Duodenal mucosa (tissue), 2 donors: Measurements from ENCODE around the gene CACNA1D.

Experiments
- H3K27ac ChIP-seq: one replicate; pipeline ENCODE4 v1.7.0; 2013; ENCODE audit warnings: low read depth, low read length
- H3K27me3 ChIP-seq, 2 donors: one replicate each; pipeline ENCODE4 v1.7.0; 2013; ENCODE audit warnings: low read length in 2 of 2, control low read depth in 1 of 2; ENCODE audit not compliant: insufficient read depth in 2 of 2, control insufficient read depth in 1 of 2
- H3K36me3 ChIP-seq, 2 donors: one replicate each; pipeline ENCODE4 v1.7.0; 2013; ENCODE audit warnings: low read length in 2 of 2, control low read depth in 1 of 2; ENCODE audit not compliant: insufficient read depth in 2 of 2, control insufficient read depth in 1 of 2
- H3K4me1 ChIP-seq, 2 donors: one replicate each; pipeline ENCODE4 v1.7.0; 2013; ENCODE audit warnings: low read length in 2 of 2, control low read depth in 1 of 2; ENCODE audit not compliant: insufficient read depth in 2 of 2, control insufficient read depth in 1 of 2
- H3K4me3 ChIP-seq, 2 donors: one replicate each; pipeline ENCODE4 v1.7.0; 2013; ENCODE audit warnings: low read length in 2 of 2, low read depth in 1 of 2
- H3K9ac ChIP-seq, 2 donors: one replicate each; pipeline ENCODE4 v1.7.0; 2013; ENCODE audit warnings: low read length in 2 of 2, low read depth in 1 of 2
- H3K9me3 ChIP-seq, 2 donors: one replicate each; pipeline ENCODE4 v1.7.0; 2013; ENCODE audit warnings: low read length in 2 of 2, control low read depth in 1 of 2; ENCODE audit not compliant: control insufficient read depth in 1 of 2

CACNA1D gene

GRCh38 chr3:53795789-53796560, 301.6 kb downstream of the CACNA1D start:
- no peaks in the 10 kb centered on the region for H3K27me3 ChIP-seq
- H3K9me3 ChIP-seq = no peaks in the 10 kb centered on the region
- no peak overlapping the region for H3K9ac ChIP-seq
- no peaks in the 10 kb centered on the region for H3K4me1 ChIP-seq
- no peak overlapping the region for H3K27ac ChIP-seq
- peaks cover 0 to 6% of the 10 kb centered on the region in 2 donors for H3K36me3 ChIP-seq
- no peak overlapping the region for H3K4me3 ChIP-seq

- Histone ChIP-seq H3K9ac (no peak overlapping the region), H3K4me3 (no peak overlapping the region), H3K4me1 (no peaks in the 10 kb centered on the region), H3K27me3 (no peaks in the 10 kb centered on the region), H3K36me3 (peaks cover 5 to 6% of the 10 kb centered on the region in 2 donors), H3K27ac (no peak overlapping the region), H3K9me3 (no peaks in the 10 kb centered on the region)
Measured at GRCh38 chr3:53798144-53798543, 303.7 kb downstream of the CACNA1D start.

GRCh38 chr3:53799338-53799865, 305.0 kb downstream of the CACNA1D start:
- H3K4me3 ChIP-seq = no peak overlapping the region
- H3K36me3 ChIP-seq = peaks cover 5 to 6% of the 10 kb centered on the region in 2 donors
- H3K27me3 ChIP-seq = no peaks in the 10 kb centered on the region
- no peaks in the 10 kb centered on the region for H3K4me1 ChIP-seq
- H3K27ac ChIP-seq = no peak overlapping the region
- H3K9ac ChIP-seq = no peak overlapping the region
- no peaks in the 10 kb centered on the region for H3K9me3 ChIP-seq

- H3K27ac ChIP-seq = no peak overlapping the region
- no peaks in the 10 kb centered on the region for H3K27me3 ChIP-seq
- no peak overlapping the region for H3K4me3 ChIP-seq
- H3K9me3 ChIP-seq = no peaks in the 10 kb centered on the region
- peaks cover 5 to 6% of the 10 kb centered on the region in 2 donors for H3K36me3 ChIP-seq
- H3K4me1 ChIP-seq = no peaks in the 10 kb centered on the region
- no peak overlapping the region for H3K9ac ChIP-seq
Measured at GRCh38 chr3:53800041-53800906, 305.9 kb downstream of the CACNA1D start.

GRCh38 chr3:53801319-53801718, 306.9 kb downstream of the CACNA1D start:
- H3K27ac ChIP-seq = no peak overlapping the region
- peaks cover 5 to 6% of the 10 kb centered on the region in 2 donors for H3K36me3 ChIP-seq
- no peak overlapping the region for H3K4me3 ChIP-seq
- H3K9ac ChIP-seq = no peak overlapping the region
- H3K4me1 ChIP-seq = no peaks in the 10 kb centered on the region
- no peaks in the 10 kb centered on the region for H3K27me3 ChIP-seq
- H3K9me3 ChIP-seq = no peaks in the 10 kb centered on the region

- Histone ChIP-seq H3K36me3 (peaks cover 5 to 6% of the 10 kb centered on the region in 2 donors), H3K4me3 (no peak overlapping the region), H3K4me1 (peaks cover 8% of the 10 kb centered on the region in 2 donors), H3K27me3 (no peaks in the 10 kb centered on the region), H3K27ac (no peak overlapping the region), H3K9me3 (no peaks in the 10 kb centered on the region), H3K9ac (no peak overlapping the region)
Measured at GRCh38 chr3:53802256-53802880, 308.0 kb downstream of the CACNA1D start.

GRCh38 chr3:53803124-53803815, 308.9 kb downstream of the CACNA1D start:
- Histone ChIP-seq H3K27ac (no peak overlapping the region), H3K27me3 (no peaks in the 10 kb centered on the region), H3K4me3 (no peak overlapping the region), H3K36me3 (peaks cover 2 to 5% of the 10 kb centered on the region in 2 donors), H3K4me1 (peaks cover 8% of the 10 kb centered on the region in 2 donors), H3K9me3 (no peaks in the 10 kb centered on the region), H3K9ac (no peak overlapping the region)

GRCh38 chr3:53803816-53804695, 309.6 kb downstream of the CACNA1D start:
- Histone ChIP-seq H3K9ac (no peak overlapping the region), H3K4me1 (peaks cover 8% of the 10 kb centered on the region in 2 donors), H3K9me3 (no peaks in the 10 kb centered on the region), H3K36me3 (peaks cover 3 to 5% of the 10 kb centered on the region in 2 donors), H3K27me3 (no peaks in the 10 kb centered on the region), H3K4me3 (no peak overlapping the region), H3K27ac (no peak overlapping the region)
